IPS-11a (cell line): ENCODE results near the gene MEGF11.
A peak's percentile ranks its signal among the peaks of the same experiment; 100 is the strongest.

Experiments used
- H3K4me3 ChIP-seq: one replicate; pipeline ENCODE4 v1.5.1; 2013; ENCODE audit warnings: low read depth, low read length, control low read depth

The MEGF11 gene

GRCh38 chr15:66253418-66254088 is at the start of gene MEGF11:
TSS of gene MEGF11 (minus strand) at chr15:66253750. CDS start at chr15:66128403, 125,347 bp downstream.
- peak within 1 kb of the TSS; percentile 49 for H3K4me3 ChIP-seq

GRCh38 chr15:66302489-66303278 is 49.1 kb upstream of the MEGF11 start:
- no peak overlapping the region for H3K4me3 ChIP-seq

GRCh38 chr15:66298803-66299251 is 45.3 kb upstream of the MEGF11 start:
- no peak overlapping the region for H3K4me3 ChIP-seq

- no peak overlapping the region for H3K4me3 ChIP-seq
Observed at GRCh38 chr15:66296186-66296585, 42.6 kb upstream of the MEGF11 start.

- H3K4me3 ChIP-seq, result no peak overlapping the region
Observed at GRCh38 chr15:66294932-66295235, 41.3 kb upstream of the MEGF11 start.

- peak overlapping the region; percentile 58 for H3K4me3 ChIP-seq
Observed at GRCh38 chr15:66294157-66294931, 40.8 kb upstream of the MEGF11 start.

- H3K4me3 ChIP-seq, result peak within 1 kb of the TSS; percentile 58
Observed at GRCh38 chr15:66293419-66294156, 40.0 kb upstream of the MEGF11 start, which contains the start of gene DIS3L. TSS of gene DIS3L (plus strand) at chr15:66293568. CDS start at chr15:66293597, 29 bp downstream.

GRCh38 chr15:66292571-66293418 is 39.2 kb upstream of the MEGF11 start:
- peak overlapping the region; percentile 58 for H3K4me3 ChIP-seq

- H3K4me3 ChIP-seq, result no peak overlapping the region
Observed at GRCh38 chr15:66291816-66292570, 38.4 kb upstream of the MEGF11 start.

- H3K4me3 ChIP-seq, result no peak overlapping the region
Observed at GRCh38 chr15:66290518-66290917, 37.0 kb upstream of the MEGF11 start.

- H3K4me3 ChIP-seq, result no peak overlapping the region
Observed at GRCh38 chr15:66290007-66290406, 36.5 kb upstream of the MEGF11 start.

- no peak overlapping the region for H3K4me3 ChIP-seq
Observed at GRCh38 chr15:66288551-66289185, 35.1 kb upstream of the MEGF11 start.

GRCh38 chr15:66288093-66288492 is 34.5 kb upstream of the MEGF11 start:
- no peak overlapping the region for H3K4me3 ChIP-seq

GRCh38 chr15:66287461-66288057 is 34.0 kb upstream of the MEGF11 start:
- no peak overlapping the region for H3K4me3 ChIP-seq

- H3K4me3 ChIP-seq, result no peak overlapping the region
Observed at GRCh38 chr15:66285533-66286280, 32.2 kb upstream of the MEGF11 start.

- no peak overlapping the region for H3K4me3 ChIP-seq
Observed at GRCh38 chr15:66284271-66284670, 30.7 kb upstream of the MEGF11 start.

GRCh38 chr15:66278671-66279070 is 25.1 kb upstream of the MEGF11 start:
- H3K4me3 ChIP-seq, result no peak overlapping the region

GRCh38 chr15:66278056-66278455 is 24.5 kb upstream of the MEGF11 start:
- no peak overlapping the region for H3K4me3 ChIP-seq
